Neural cell (in vitro differentiated cells): ENCODE results near the gene UTP18. TPM values are rescaled to one million over a fixed set of nuclear protein-coding genes. Genes with fewer than 3 reads are reported as not detected.

Source experiments
- polyA plus RNA-seq: library from polyadenylated mRNA; depleted of rRNA; stranded (reverse); fragments of >200 nt; gene quantifications from 2 replicates; pipeline ENCODE4 v1.2.3, GENCODE V29; 2014

UTP18 gene
- polyA plus RNA-seq, 1 donor from 2014 or later: 52.1 TPM

Other genes starting within 250 kb of the UTP18 start
- gene SPAG9, start 139.7 kb upstream of the UTP18 start, polyA plus RNA-seq: 189 and 201 TPM in 2 replicates
- gene NME1, start 107.0 kb upstream of the UTP18 start, polyA plus RNA-seq: 224 and 262 TPM in 2 replicates
- gene NME2, start 94.1 kb upstream of the UTP18 start, polyA plus RNA-seq: 127 and 133 TPM in 2 replicates
- 59.7 and 70.0 TPM in 2 replicates for gene MBTD1, start 497 bp upstream of the UTP18 start, polyA plus RNA-seq